ENCODE measurements around the gene MCC.

MCC gene

GRCh38 chr5:113142186-113142585 is 346.1 kb downstream of the MCC start:
- H3K27ac ChIP-seq (ENCODE audit: insufficient read depth, low read length, poor library complexity, severe bottlenecking): no peak overlapping the region
- DNase-seq: no peak
- no peaks in the 10 kb centered on the region for H3K4me1 ChIP-seq (ENCODE audit: control insufficient read depth, insufficient read depth, low read length, poor library complexity, severe bottlenecking)
- no peaks in the 10 kb centered on the region for H3K9me3 ChIP-seq (ENCODE audit: control insufficient read depth, low read length)
- H3K4me3 ChIP-seq (ENCODE audit: insufficient read depth, low read depth, low read length, poor library complexity, severe bottlenecking): no peak overlapping the region
- no peaks in the 10 kb centered on the region for H3K36me3 ChIP-seq (ENCODE audit: control insufficient read depth, insufficient read depth, low read length)
- H3K27me3 ChIP-seq (replicated peaks; ENCODE audit: control insufficient read depth, insufficient read depth, low read length, poor library complexity, severe bottlenecking): no peaks in the 10 kb centered on the region

- no peak for DNase-seq
- Histone ChIP-seq H3K27ac (ENCODE audit: insufficient read depth, low read length, poor library complexity, severe bottlenecking) (no peak overlapping the region), H3K4me3 (ENCODE audit: insufficient read depth, low read depth, low read length, poor library complexity, severe bottlenecking) (no peak overlapping the region)
Observed at GRCh38 chr5:113140837-113141671, 347.2 kb downstream of the MCC start.

GRCh38 chr5:113133211-113133975 is 354.9 kb downstream of the MCC start:
- no peak for DNase-seq
- H3K9me3 ChIP-seq (ENCODE audit: control insufficient read depth, low read length): no peaks in the 10 kb centered on the region

More at GRCh38 chr5:113140837-113141671, 347.2 kb downstream of the MCC start:
- Histone ChIP-seq H3K4me1 (ENCODE audit: control insufficient read depth, insufficient read depth, low read length, poor library complexity, severe bottlenecking) (no peaks in the 10 kb centered on the region), H3K9me3 (ENCODE audit: control insufficient read depth, low read length) (no peaks in the 10 kb centered on the region), H3K27me3 (replicated peaks; ENCODE audit: control insufficient read depth, insufficient read depth, low read length, poor library complexity, severe bottlenecking) (no peaks in the 10 kb centered on the region), H3K36me3 (ENCODE audit: control insufficient read depth, insufficient read depth, low read length) (no peaks in the 10 kb centered on the region)

GRCh38 chr5:113132564-113132963 is 355.7 kb downstream of the MCC start:
- H3K36me3 ChIP-seq (ENCODE audit: control insufficient read depth, insufficient read depth, low read length): no peaks in the 10 kb centered on the region
- H3K27ac ChIP-seq (ENCODE audit: insufficient read depth, low read length, poor library complexity, severe bottlenecking): no peak overlapping the region
- H3K4me1 ChIP-seq (ENCODE audit: control insufficient read depth, insufficient read depth, low read length, poor library complexity, severe bottlenecking): no peaks in the 10 kb centered on the region
- no peak overlapping the region for H3K4me3 ChIP-seq (ENCODE audit: insufficient read depth, low read depth, low read length, poor library complexity, severe bottlenecking)
- H3K9me3 ChIP-seq (ENCODE audit: control insufficient read depth, low read length): no peaks in the 10 kb centered on the region
- no peak for DNase-seq
- H3K27me3 ChIP-seq (replicated peaks; ENCODE audit: control insufficient read depth, insufficient read depth, low read length, poor library complexity, severe bottlenecking): no peaks in the 10 kb centered on the region

More at GRCh38 chr5:113133211-113133975, 354.9 kb downstream of the MCC start:
- H3K36me3 ChIP-seq (ENCODE audit: control insufficient read depth, insufficient read depth, low read length): no peaks in the 10 kb centered on the region
- no peaks in the 10 kb centered on the region for H3K27me3 ChIP-seq (replicated peaks; ENCODE audit: control insufficient read depth, insufficient read depth, low read length, poor library complexity, severe bottlenecking)
- H3K4me3 ChIP-seq (ENCODE audit: insufficient read depth, low read depth, low read length, poor library complexity, severe bottlenecking): no peak overlapping the region
- no peak overlapping the region for H3K27ac ChIP-seq (ENCODE audit: insufficient read depth, low read length, poor library complexity, severe bottlenecking)
- no peaks in the 10 kb centered on the region for H3K4me1 ChIP-seq (ENCODE audit: control insufficient read depth, insufficient read depth, low read length, poor library complexity, severe bottlenecking)

GRCh38 chr5:113128641-113129330 is 359.5 kb downstream of the MCC start:
- Histone ChIP-seq H3K36me3 (ENCODE audit: control insufficient read depth, insufficient read depth, low read length) (no peaks in the 10 kb centered on the region), H3K4me3 (ENCODE audit: insufficient read depth, low read depth, low read length, poor library complexity, severe bottlenecking) (no peak overlapping the region), H3K9me3 (ENCODE audit: control insufficient read depth, low read length) (no peaks in the 10 kb centered on the region), H3K27me3 (replicated peaks; ENCODE audit: control insufficient read depth, insufficient read depth, low read length, poor library complexity, severe bottlenecking) (no peaks in the 10 kb centered on the region), H3K27ac (ENCODE audit: insufficient read depth, low read length, poor library complexity, severe bottlenecking) (no peak overlapping the region), H3K4me1 (ENCODE audit: control insufficient read depth, insufficient read depth, low read length, poor library complexity, severe bottlenecking) (no peaks in the 10 kb centered on the region)
- DNase-seq: no peak

GRCh38 chr5:113128082-113128481 is 360.2 kb downstream of the MCC start:
- Histone ChIP-seq H3K27ac (ENCODE audit: insufficient read depth, low read length, poor library complexity, severe bottlenecking) (no peak overlapping the region), H3K4me1 (ENCODE audit: control insufficient read depth, insufficient read depth, low read length, poor library complexity, severe bottlenecking) (no peaks in the 10 kb centered on the region), H3K4me3 (ENCODE audit: insufficient read depth, low read depth, low read length, poor library complexity, severe bottlenecking) (no peak overlapping the region), H3K36me3 (ENCODE audit: control insufficient read depth, insufficient read depth, low read length) (no peaks in the 10 kb centered on the region), H3K27me3 (replicated peaks; ENCODE audit: control insufficient read depth, insufficient read depth, low read length, poor library complexity, severe bottlenecking) (no peaks in the 10 kb centered on the region), H3K9me3 (ENCODE audit: control insufficient read depth, low read length) (no peaks in the 10 kb centered on the region)
- no peak for DNase-seq

- no peak overlapping the region for H3K4me3 ChIP-seq (ENCODE audit: insufficient read depth, low read depth, low read length, poor library complexity, severe bottlenecking)
- H3K36me3 ChIP-seq (ENCODE audit: control insufficient read depth, insufficient read depth, low read length): no peaks in the 10 kb centered on the region
- H3K27me3 ChIP-seq (replicated peaks; ENCODE audit: control insufficient read depth, insufficient read depth, low read length, poor library complexity, severe bottlenecking): no peaks in the 10 kb centered on the region
- H3K4me1 ChIP-seq (ENCODE audit: control insufficient read depth, insufficient read depth, low read length, poor library complexity, severe bottlenecking): no peaks in the 10 kb centered on the region
- H3K9me3 ChIP-seq (ENCODE audit: control insufficient read depth, low read length): no peaks in the 10 kb centered on the region
- no peak overlapping the region for H3K27ac ChIP-seq (ENCODE audit: insufficient read depth, low read length, poor library complexity, severe bottlenecking)
- DNase-seq: no peak
Observed at GRCh38 chr5:113127021-113127420, 361.2 kb downstream of the MCC start.

- no peaks in the 10 kb centered on the region for H3K27me3 ChIP-seq (replicated peaks; ENCODE audit: control insufficient read depth, insufficient read depth, low read length, poor library complexity, severe bottlenecking)
- no peak overlapping the region for H3K4me3 ChIP-seq (ENCODE audit: insufficient read depth, low read depth, low read length, poor library complexity, severe bottlenecking)
- no peaks in the 10 kb centered on the region for H3K36me3 ChIP-seq (ENCODE audit: control insufficient read depth, insufficient read depth, low read length)
- H3K9me3 ChIP-seq (ENCODE audit: control insufficient read depth, low read length): no peaks in the 10 kb centered on the region
- H3K27ac ChIP-seq (ENCODE audit: insufficient read depth, low read length, poor library complexity, severe bottlenecking): no peak overlapping the region
- no peak for DNase-seq
- no peaks in the 10 kb centered on the region for H3K4me1 ChIP-seq (ENCODE audit: control insufficient read depth, insufficient read depth, low read length, poor library complexity, severe bottlenecking)
Observed at GRCh38 chr5:113125371-113125770, 362.9 kb downstream of the MCC start.

- DNase-seq: no peak
- Histone ChIP-seq H3K9me3 (ENCODE audit: control insufficient read depth, low read length) (no peaks in the 10 kb centered on the region), H3K36me3 (ENCODE audit: control insufficient read depth, insufficient read depth, low read length) (no peaks in the 10 kb centered on the region), H3K27ac (ENCODE audit: insufficient read depth, low read length, poor library complexity, severe bottlenecking) (no peak overlapping the region), H3K4me3 (ENCODE audit: insufficient read depth, low read depth, low read length, poor library complexity, severe bottlenecking) (no peak overlapping the region), H3K4me1 (ENCODE audit: control insufficient read depth, insufficient read depth, low read length, poor library complexity, severe bottlenecking) (no peaks in the 10 kb centered on the region), H3K27me3 (replicated peaks; ENCODE audit: control insufficient read depth, insufficient read depth, low read length, poor library complexity, severe bottlenecking) (no peaks in the 10 kb centered on the region)
Observed at GRCh38 chr5:113124914-113125313, 363.3 kb downstream of the MCC start.
